Liver (tissue), 9 donors: ENCODE data around the gene PTPRD. TPM values are rescaled to one million over a fixed set of nuclear protein-coding genes. Genes with fewer than 3 reads are reported as not detected.

Experiments
- DNase-seq: peaks from one replicate; pipeline ENCODE4 v3.0.0-alpha.2; 2017; ENCODE audit warnings: low spot score
- H3K27ac ChIP-seq, 2 donors: one replicate each; pipeline ENCODE4 v1.7.0; 2013; ENCODE audit warnings: inconsistent platforms in 2 of 2, low read length in 2 of 2, control low read depth in 1 of 2, low read depth in 1 of 2, mild to moderate bottlenecking in 1 of 2
- H3K27me3 ChIP-seq, 4 donors: one replicate each; pipeline versions ENCODE4 v1.6.1 to v1.7.0; 2013; ENCODE audit warnings: low read length in 3 of 4, inconsistent platforms in 1 of 4, mild to moderate bottlenecking in 1 of 4, moderate library complexity in 1 of 4; ENCODE audit not compliant: control insufficient read depth in 4 of 4, insufficient read depth in 4 of 4
- H3K36me3 ChIP-seq, 4 donors: one replicate each; pipeline versions ENCODE4 v1.6.1 to v1.7.0; 2013; ENCODE audit warnings: low read length in 3 of 4, mild to moderate bottlenecking in 3 of 4, low read depth in 1 of 4, moderate library complexity in 1 of 4; ENCODE audit not compliant: control insufficient read depth in 4 of 4, insufficient read depth in 3 of 4
- H3K4me1 ChIP-seq, 4 donors: one replicate each; pipeline versions ENCODE4 v1.6.1 to v1.7.0; 2013; ENCODE audit warnings: low read length in 3 of 4, mild to moderate bottlenecking in 3 of 4, moderate library complexity in 1 of 4; ENCODE audit not compliant: control insufficient read depth in 4 of 4, insufficient read depth in 4 of 4
- H3K4me3 ChIP-seq, 3 donors: one replicate each; pipeline versions ENCODE4 v1.6.1 to v1.7.0; 2013; ENCODE audit warnings: low read length in 3 of 3, control low read depth in 1 of 3, low read depth in 1 of 3, mild to moderate bottlenecking in 1 of 3
- H3K9ac ChIP-seq, 2 donors: one replicate each; pipeline ENCODE4 v1.7.0; 2013; ENCODE audit warnings: low read length in 2 of 2, mild to moderate bottlenecking in 2 of 2, moderate library complexity in 2 of 2, control low read depth in 1 of 2, low read depth in 1 of 2
- H3K9me3 ChIP-seq, 4 donors: one replicate each; pipeline versions ENCODE4 v1.6.1 to v1.7.0; 2013; ENCODE audit warnings: low read length in 3 of 4; ENCODE audit not compliant: control insufficient read depth in 4 of 4
- ATF3 ChIP-seq: IDR thresholded peaks from 2 replicates; pipeline ENCODE4 v1.6.1; 2016; ENCODE audit warnings: antibody characterized with exemption
- CTCF ChIP-seq: fragments of 150-350 bp; IDR thresholded peaks from 2 replicates; pipeline ENCODE4 v1.5.1; 2017; ENCODE audit warnings: improper control_type of control experiment, low read depth, low read length; ENCODE audit not compliant: missing input control
- EGR1 ChIP-seq, 2 donors: IDR thresholded peaks; 2 replicates each; pipeline ENCODE4 v1.6.1; 2016 to 2018; ENCODE audit warnings: antibody characterized with exemption in 2 of 2, low read depth in 2 of 2
- FOXA1 ChIP-seq: IDR thresholded peaks from 2 replicates; pipeline ENCODE4 v1.6.1; 2016; ENCODE audit warnings: antibody characterized with exemption
- FOXA2 ChIP-seq: IDR thresholded peaks from 2 replicates; pipeline ENCODE4 v1.6.1; 2016; ENCODE audit warnings: antibody characterized with exemption
- GABPA ChIP-seq, 2 donors: IDR thresholded peaks in 1 of 2; conservative IDR thresholded peaks in 1 of 2; 2 replicates each; pipeline ENCODE4 v1.6.1; 2016; ENCODE audit warnings: antibody characterized with exemption in 2 of 2, mild to moderate bottlenecking in 1 of 2, moderate library complexity in 1 of 2
- HNF4A ChIP-seq, 2 donors: conservative IDR thresholded peaks; 2 replicates each; pipeline ENCODE4 v1.6.1; 2016; ENCODE audit warnings: antibody characterized with exemption in 2 of 2, mild to moderate bottlenecking in 2 of 2
- HNF4G ChIP-seq: IDR thresholded peaks from 2 replicates; pipeline ENCODE4 v1.6.1; 2016; ENCODE audit warnings: antibody characterized with exemption
- JUND ChIP-seq, 2 donors: IDR thresholded peaks; 2 replicates each; pipeline ENCODE4 v1.6.1; 2016; ENCODE audit warnings: antibody characterized with exemption in 2 of 2
- MAX ChIP-seq: IDR thresholded peaks from 2 replicates; pipeline ENCODE4 v1.6.1; 2016; ENCODE audit warnings: antibody characterized with exemption
- NR2F2 ChIP-seq: IDR thresholded peaks from 2 replicates; pipeline ENCODE4 v1.6.1; 2016; ENCODE audit warnings: antibody characterized with exemption
- RAD21 ChIP-seq, 2 donors: IDR thresholded peaks; 2 replicates each; pipeline ENCODE4 v1.6.1; 2016; ENCODE audit warnings: antibody characterized with exemption in 2 of 2, mild to moderate bottlenecking in 2 of 2
- REST ChIP-seq: IDR thresholded peaks from 2 replicates; pipeline ENCODE4 v1.6.1; 2016; ENCODE audit warnings: antibody characterized with exemption, mild to moderate bottlenecking
- RXRA ChIP-seq, 2 donors: IDR thresholded peaks; 2 replicates each; pipeline ENCODE4 v1.6.1; 2017 to 2018; ENCODE audit warnings: antibody characterized with exemption in 2 of 2, mild to moderate bottlenecking in 1 of 2
- SP1 ChIP-seq: IDR thresholded peaks from 2 replicates; pipeline ENCODE4 v1.6.1; 2018; ENCODE audit warnings: antibody characterized with exemption, mild to moderate bottlenecking
- TAF1 ChIP-seq: conservative IDR thresholded peaks from 2 replicates; pipeline ENCODE4 v1.6.1; 2016; ENCODE audit warnings: antibody characterized with exemption, mild to moderate bottlenecking
- YY1 ChIP-seq: IDR thresholded peaks from 2 replicates; pipeline ENCODE4 v1.6.1; 2016; ENCODE audit warnings: antibody characterized with exemption, mild to moderate bottlenecking
- ZBTB33 ChIP-seq: IDR thresholded peaks from 2 replicates; pipeline ENCODE4 v1.6.1; 2016; ENCODE audit warnings: antibody characterized with exemption
- WGBS: extraction: QIAGEN DNeasy Blood & Tissue Kit; methylation state at CpG from one replicate; pipeline ENCODE4 v1.1.7; 2013; 5-methylcytosine and 5-hydroxymethylcytosine counted together
- polyA plus RNA-seq, 2 donors: library from polyadenylated mRNA; stranded (reverse) in 1 of 2; unstranded in 1 of 2; fragments of 200-250 nt in 1 of 2; fragments of >200 nt in 1 of 2; fragmentation: Nextera tagmentation in 1 of 2; extraction: Ambion mirVana in 1 of 2; gene quantifications; one replicate each; pipeline versions ENCODE4 v1.2.1 to v1.2.3, GENCODE V29; 2013 to 2015
- total RNA-seq, 2 donors: library from RNA; depleted of rRNA; stranded (reverse); fragments of >200 nt; gene quantifications; one replicate each; pipeline ENCODE4 v1.2.3, GENCODE V29; 2014
- donor health status: healthy.
- donor health status: healthy.
- donor health status: healthy.
- donor health status: healthy.
- donor health status: healthy.

Gene PTPRD
- total and polyA plus RNA-seq, 4 donors = 0.78 to 34.2 (median 4.7) TPM

- Histone ChIP-seq H3K4me1 (peaks cover 7 to 35% (median 26%) of the 10 kb centered on the region in 4 donors), H3K36me3 (no peaks in the 10 kb centered on the region), H3K9me3 (no peaks in the 10 kb centered on the region), H3K4me3 (no peak overlapping the region), H3K27me3 (no peaks in the 10 kb centered on the region), H3K27ac (peak overlapping the region; percentile 75 to 85), H3K9ac (no peak overlapping the region)
- DNase-seq = no peak
- 34% methylated on average over 4 of the region's 4 CpGs for WGBS
- TF ChIP-seq HNF4G (peak; percentile 54), REST (peak; percentile 82), MAX (peak; percentile 98), HNF4A (conservative IDR thresholded peaks at IDR 0.05) (peak; percentile 88 to 95), SP1 (peak; percentile 99), ATF3 (peak; percentile 85), FOXA2 (peak; percentile 79), FOXA1 (peak; percentile 72), JUND (IDR thresholded peaks at IDR 0.05) (peak; percentile 97 to 100), RXRA (IDR thresholded peaks at IDR 0.05) (peak; percentile 98 to 100), ZBTB33 (peak; percentile 95), TAF1 (no peak), RAD21 (IDR thresholded peaks at IDR 0.05) (peak; percentile 53 to 63), EGR1 (IDR thresholded peaks at IDR 0.05; ENCODE audit: low read depth in 2 of 2) (peak; percentile 66 to 95), NR2F2 (peak; percentile 89), YY1 (peak; percentile 90), CTCF (peak; percentile 21), GABPA (IDR thresholded peaks at IDR 0.05 in 1 of 2, conservative IDR thresholded peaks at IDR 0.05 in 1 of 2) (peak in 1 of 2 donors; percentile 65)
Observed at GRCh38 chr9:8961186-8961851, 1651.5 kb downstream of the PTPRD start.
